AG08396 (cell line): ENCODE measurements around the gene CASP12.
"Not testable (repeated sequence)": the region's sequence is repeated elsewhere in the genome, so short reads cannot be mapped to it uniquely, and the experiment has no call there.

Experiments used
- DNase-seq: peaks from one replicate; pipeline ENCODE4 v3.0.0; 2012; ENCODE audit warnings: low spot score, mixed read lengths

Gene CASP12

GRCh38 chr11:104897891-104898684 lies at the start of gene CASP12:
Gene CASP12 (minus strand): TSS chr11:104898460.
- no peak for DNase-seq

GRCh38 chr11:104946907-104947306 lies 48.6 kb upstream of the CASP12 start:
- DNase-seq, result peak; percentile 20

- DNase-seq, result peak; percentile 4
Observed at GRCh38 chr11:104944076-104944475, 45.8 kb upstream of the CASP12 start.

- no peak for DNase-seq
Observed at GRCh38 chr11:104943561-104943960, 45.3 kb upstream of the CASP12 start.

GRCh38 chr11:104934594-104934993 lies 36.3 kb upstream of the CASP12 start:
- no peak for DNase-seq

- DNase-seq, result not testable (repeated sequence)
Observed at GRCh38 chr11:104934073-104934472, 35.8 kb upstream of the CASP12 start.

- no peak for DNase-seq
Observed at GRCh38 chr11:104928811-104929210, 30.6 kb upstream of the CASP12 start.

- no peak for DNase-seq
Observed at GRCh38 chr11:104926771-104927611, 28.7 kb upstream of the CASP12 start.

- DNase-seq, result no peak
Observed at GRCh38 chr11:104925850-104926249, 27.6 kb upstream of the CASP12 start.

GRCh38 chr11:104918113-104918824 lies 20.0 kb upstream of the CASP12 start:
- DNase-seq, result peak; percentile 39

- DNase-seq, result no peak
Observed at GRCh38 chr11:104917271-104918112, 19.2 kb upstream of the CASP12 start.

- no peak for DNase-seq
Observed at GRCh38 chr11:104916442-104916841, 18.2 kb upstream of the CASP12 start.

GRCh38 chr11:104912102-104912501 lies 13.8 kb upstream of the CASP12 start:
- no peak for DNase-seq

- no peak for DNase-seq
Observed at GRCh38 chr11:104908186-104908531, 9.9 kb upstream of the CASP12 start.

GRCh38 chr11:104907521-104908185 lies 9.4 kb upstream of the CASP12 start:
- no peak for DNase-seq

- no peak for DNase-seq
Observed at GRCh38 chr11:104905271-104905670, 7.0 kb upstream of the CASP12 start.

- no peak for DNase-seq
Observed at GRCh38 chr11:104899226-104899625, 966 bp upstream of the CASP12 start.

- no peak for DNase-seq
Observed at GRCh38 chr11:104898685-104899013, 389 bp upstream of the CASP12 start.

- no peak for DNase-seq
Observed at GRCh38 chr11:104895634-104896033, 2.6 kb downstream of the CASP12 start.

- DNase-seq, result no peak
Observed at GRCh38 chr11:104893876-104894275, 4.4 kb downstream of the CASP12 start.
